Astrocyte of the hippocampus (primary cell): Measurements from ENCODE around the gene COG5.

Experiments used
- DNase-seq: peaks from one replicate; pipeline ENCODE4 v3.0.0; 2011; ENCODE audit warnings: low read depth, low spot score

The COG5 gene

DNA sequence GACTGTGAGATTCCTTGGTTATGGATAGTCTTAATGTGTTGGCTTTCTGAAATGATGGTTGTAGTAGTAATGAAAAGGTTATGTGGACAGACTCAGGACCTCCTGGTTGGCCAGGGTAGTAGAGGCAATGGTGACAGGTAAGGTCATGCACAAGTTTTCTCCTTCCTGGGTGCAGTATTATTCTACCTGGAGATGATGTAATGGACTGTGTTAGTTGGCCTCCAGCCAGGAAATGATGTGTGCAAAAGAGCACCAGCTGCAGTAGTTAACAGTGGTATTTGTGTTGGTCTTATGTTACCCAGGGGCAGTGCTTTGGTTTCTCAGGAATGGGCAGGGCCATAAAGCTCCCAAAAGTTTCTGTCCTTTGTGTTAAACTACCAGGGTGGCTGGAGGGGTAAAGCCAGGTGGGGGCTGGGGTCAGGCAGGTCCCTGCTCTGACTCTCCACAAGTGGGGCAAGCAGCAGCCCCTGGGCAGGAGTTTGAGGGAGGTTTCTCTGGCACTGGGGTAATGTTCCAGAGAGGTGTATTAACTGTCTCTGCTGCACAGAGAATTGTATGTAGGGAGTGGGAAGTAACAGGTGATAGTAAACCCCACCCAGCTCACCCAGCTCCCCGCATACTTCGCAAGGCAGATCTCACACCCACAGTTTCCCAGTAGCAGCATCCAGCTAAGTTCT is 57.6 kb downstream of the COG5 start:
- peak; percentile 27 for DNase-seq

DNA sequence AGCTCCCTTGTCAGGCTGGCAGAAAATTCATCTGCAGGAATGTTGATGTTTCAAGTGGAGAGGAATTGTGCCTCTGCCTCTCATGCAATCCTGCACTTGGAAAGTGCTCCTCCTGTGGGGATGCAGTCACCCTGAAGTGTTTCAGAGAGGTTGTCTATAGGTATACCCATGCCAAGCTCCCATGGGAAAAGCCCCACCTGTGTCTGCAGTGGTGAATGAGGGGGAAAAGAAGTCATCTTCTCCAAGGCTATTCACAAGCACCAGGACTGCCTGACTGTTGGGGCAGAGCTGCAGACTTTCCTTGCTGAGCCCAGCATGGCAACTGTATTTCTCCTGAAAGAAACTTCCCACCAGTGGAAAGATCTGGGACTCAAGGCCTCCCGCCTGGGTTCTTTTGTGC is 58.4 kb downstream of the COG5 start:
- no peak for DNase-seq

GRCh38 chr7:107503687-107504086 is 60.0 kb downstream of the COG5 start:
- no peak for DNase-seq

- no peak for DNase-seq
These were observed 60.9 kb downstream of the COG5 start for GRCh38 chr7:107502797-107503196.

- no peak for DNase-seq
These were observed 61.6 kb downstream of the COG5 start for GRCh38 chr7:107502154-107502553.

DNA sequence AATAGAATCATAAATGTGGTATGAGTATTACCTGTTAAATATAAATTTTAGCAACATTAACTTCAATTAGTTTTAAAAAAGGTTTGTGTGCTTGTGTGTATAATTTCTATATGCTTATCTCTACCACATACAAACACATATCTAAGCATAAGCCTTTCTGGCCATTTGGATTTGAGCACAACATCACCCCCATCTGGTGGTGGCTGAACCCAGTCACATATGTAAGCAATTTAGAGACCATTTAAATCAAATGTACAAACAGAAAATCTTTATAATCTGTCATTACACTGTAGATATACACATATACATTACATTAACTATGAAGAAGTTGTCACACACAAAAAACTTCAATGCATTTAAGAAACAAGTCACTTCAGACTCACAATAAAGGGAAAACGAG is 62.1 kb downstream of the COG5 start:
- peak; percentile 9 for DNase-seq

DNA sequence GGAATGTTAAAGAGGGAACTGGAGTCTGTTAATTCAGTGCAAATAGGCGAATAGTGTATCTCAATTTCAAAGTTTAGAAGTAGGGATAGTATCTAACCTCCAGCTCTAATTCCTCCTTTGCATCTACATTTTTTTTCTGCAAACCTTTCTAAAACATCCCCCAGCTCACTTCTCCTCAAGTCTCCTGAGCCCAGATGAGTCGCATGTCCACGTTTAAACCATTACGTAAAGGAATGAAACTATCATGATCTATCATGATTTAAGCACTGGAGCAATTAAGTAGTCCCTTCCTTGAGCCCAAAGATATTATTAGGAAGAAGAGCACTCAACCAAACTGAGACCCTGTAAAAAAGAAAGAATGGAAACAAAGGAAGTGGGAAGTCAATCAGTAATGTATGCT is 64.0 kb downstream of the COG5 start:
- no peak for DNase-seq

GRCh38 chr7:107495516-107495915 is 68.2 kb downstream of the COG5 start:
- no peak for DNase-seq

DNA sequence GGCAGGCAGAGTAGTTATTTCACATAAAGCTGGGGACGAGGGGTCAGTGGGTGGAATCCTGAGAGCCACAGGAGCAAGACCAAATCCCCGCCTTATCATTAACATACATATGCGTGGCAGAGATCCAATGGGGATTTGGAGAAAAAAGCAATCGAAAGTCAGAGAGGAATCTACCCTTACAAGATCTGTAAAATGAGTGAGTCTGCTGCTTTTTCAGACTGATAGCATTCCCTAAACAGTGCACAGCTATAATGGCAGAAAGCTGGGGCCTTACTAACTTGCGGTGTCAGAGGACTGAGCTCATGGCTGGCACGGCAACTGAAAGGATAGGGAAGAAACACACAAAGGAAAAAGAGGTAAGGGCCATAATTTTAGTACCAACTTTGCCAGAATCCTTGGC is 68.8 kb downstream of the COG5 start:
- DNase-seq = no peak

DNA sequence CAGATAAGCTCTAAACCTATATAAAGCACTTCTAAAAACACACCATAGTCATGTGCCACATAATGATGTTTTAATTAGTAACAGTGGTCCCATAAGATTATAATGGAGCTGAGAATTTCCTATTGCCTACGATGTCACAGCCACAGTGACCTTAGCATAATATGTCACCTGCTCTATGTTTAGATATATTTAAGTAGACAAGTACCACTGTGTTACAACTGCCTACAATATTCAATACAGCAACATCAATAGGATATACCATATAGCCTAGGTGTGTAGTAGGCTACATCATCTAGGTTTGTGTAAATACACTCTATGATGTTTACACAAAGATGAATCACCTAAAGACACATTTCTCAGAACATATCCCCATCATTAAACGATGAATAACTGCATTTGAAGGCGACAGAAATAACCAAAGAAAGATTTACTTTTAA is 69.4 kb downstream of the COG5 start:
- DNase-seq = no peak

GRCh38 chr7:107492875-107493274 is 70.8 kb downstream of the COG5 start:
- DNase-seq = no peak

- DNase-seq = no peak
These were observed 77.7 kb downstream of the COG5 start for GRCh38 chr7:107486041-107486440.

GRCh38 chr7:107482571-107482970 is 81.1 kb downstream of the COG5 start:
- DNase-seq = no peak

GRCh38 chr7:107480932-107481331 is 82.8 kb downstream of the COG5 start:
- DNase-seq = no peak

- DNase-seq = no peak
These were observed 84.4 kb downstream of the COG5 start for GRCh38 chr7:107479303-107479702.

GRCh38 chr7:107474104-107474521 is 89.6 kb downstream of the COG5 start:
- DNase-seq = no peak

DNA sequence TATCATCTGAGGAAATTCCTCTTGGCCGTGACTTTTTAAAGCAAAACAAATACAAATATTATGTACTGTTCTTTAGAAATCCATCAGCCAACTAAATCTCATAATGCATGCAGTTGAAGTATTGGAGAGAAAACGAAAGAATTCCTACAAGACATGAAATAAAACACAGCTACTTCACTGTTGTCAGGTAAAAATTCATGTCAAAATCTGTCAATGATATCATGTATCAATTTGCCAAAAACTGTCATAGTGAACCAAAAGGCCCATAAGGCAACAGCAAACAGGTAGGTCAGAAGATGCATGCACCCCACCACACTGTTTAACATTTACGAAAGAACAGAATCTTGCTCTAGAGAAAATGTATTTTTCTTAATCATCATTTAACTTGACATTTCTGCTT is 91.6 kb downstream of the COG5 start:
- no peak for DNase-seq

DNA sequence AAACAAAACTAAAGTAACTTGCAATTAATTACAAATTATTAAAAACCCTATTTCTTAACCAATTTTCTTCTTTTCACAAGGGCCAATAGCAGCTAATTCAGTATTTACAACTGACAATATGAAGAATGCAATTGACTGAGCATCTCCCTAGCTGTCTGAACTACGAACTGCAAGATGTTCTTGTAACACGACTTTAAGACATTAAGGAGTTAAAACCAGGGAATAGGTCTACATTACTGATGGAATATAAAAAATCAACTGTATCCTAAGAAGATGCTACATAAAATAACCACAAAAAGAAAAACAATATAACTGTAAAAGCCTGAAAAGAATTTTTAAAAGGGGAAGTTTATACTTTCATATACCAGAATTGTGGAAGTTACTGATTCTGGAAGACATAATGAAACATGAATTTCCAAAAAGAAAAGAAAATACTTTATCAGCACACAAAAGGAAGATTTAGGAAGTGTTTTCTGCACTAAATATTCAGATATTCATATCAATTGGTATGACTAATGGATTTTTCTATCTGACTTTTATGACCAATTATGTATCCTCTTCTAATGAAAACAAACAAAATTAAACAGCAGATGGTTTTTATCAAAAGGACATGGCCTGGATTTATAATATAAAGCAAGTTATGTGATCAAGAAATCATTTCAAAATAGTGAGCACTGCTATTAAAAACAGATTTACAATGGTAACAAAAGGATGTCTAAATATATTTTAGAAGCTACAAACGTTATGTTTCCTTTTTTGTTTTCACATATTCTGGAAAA is 92.2 kb downstream of the COG5 start:
- no peak for DNase-seq

- no peak for DNase-seq
These were observed 93.8 kb downstream of the COG5 start, which contains the start of gene GPR22 for GRCh38 chr7:107469929-107470328. Gene GPR22, plus strand, starts transcription at chr7:107470057. Its CDS starts 4,004 bp downstream, at chr7:107474061.

DNA sequence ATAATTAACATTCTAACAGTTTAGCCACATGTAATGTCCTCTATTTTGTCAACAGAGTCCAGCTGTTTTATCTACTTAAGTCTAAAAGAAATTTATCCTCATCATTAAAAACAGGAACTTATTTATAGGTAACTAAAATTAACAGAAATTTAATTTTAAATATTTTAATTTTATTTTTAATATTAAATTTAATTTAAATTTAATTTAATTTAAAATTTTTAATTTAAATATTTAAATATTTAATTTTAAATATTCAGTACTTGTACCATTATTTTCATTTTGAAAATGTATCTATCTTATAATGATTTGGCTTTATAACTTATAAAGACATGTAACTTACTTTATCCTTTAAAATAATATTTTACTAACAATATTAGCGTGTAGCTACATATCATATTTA is 94.9 kb downstream of the COG5 start:
- DNase-seq = no peak

DNA sequence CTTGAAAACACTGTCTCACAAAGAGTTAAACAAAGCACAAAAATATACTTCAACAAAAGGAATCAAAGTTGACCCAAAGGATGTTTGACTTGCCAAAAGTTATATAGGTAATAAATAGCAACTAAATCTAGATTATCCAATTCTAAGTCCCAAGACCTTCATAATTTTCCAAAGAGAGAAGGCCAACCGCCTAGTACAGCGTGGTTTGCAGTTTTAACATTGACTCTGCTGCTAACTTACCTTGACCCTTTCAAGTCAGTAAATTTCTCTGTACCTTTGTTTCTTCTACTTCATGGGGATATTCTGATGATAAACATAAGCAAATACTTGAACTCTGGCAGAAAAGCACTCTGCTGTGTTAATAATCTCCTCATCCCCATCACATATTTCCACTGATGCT is 95.7 kb downstream of the COG5 start:
- no peak for DNase-seq

DNA sequence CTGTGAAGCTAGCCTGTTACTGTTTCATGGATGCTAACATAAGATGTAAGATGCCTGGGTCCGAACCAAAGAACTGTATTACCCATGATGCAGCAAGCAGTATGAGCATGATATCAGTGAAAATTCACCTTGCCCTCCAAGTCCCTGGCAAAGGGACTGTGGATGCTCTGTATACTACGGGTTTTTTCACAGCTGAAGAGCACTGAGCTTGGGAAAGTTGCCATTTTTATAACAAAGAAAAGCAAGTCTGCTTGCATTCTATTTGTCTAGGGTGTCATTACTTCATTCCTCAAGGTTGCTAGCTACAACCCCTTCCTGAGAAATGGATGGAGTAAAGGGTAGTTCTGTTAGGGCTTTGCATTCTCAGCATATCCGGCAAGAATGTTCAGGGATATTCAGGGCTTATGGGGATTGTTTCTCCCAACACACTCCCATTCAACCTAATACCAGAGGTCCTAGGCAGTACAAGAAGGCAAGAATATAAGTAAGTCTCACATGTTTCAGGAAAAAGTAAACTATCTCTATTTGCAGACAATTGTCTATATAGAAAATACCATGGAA is 99.0 kb downstream of the COG5 start:
- no peak for DNase-seq
